GM12865 (cell line): ENCODE measurements around the gene PRR19.

Experiments used
- DNase-seq: peaks from one replicate; pipeline ENCODE4 v3.0.0; 2010; ENCODE audit warnings: low read depth
- H3K4me3 ChIP-seq: 2 replicates; pipeline ENCODE4 v1.5.1; 2011; ENCODE audit warnings: mild to moderate bottlenecking, low read depth, low read length, control low read depth
- CTCF ChIP-seq: IDR thresholded peaks from 2 replicates; pipeline ENCODE4 v1.5.1; 2011; ENCODE audit warnings: low read length, control low read depth, low read depth, inconsistent platforms; ENCODE audit not compliant: insufficient read depth; ENCODE audit errors: missing control alignments

The PRR19 gene

GRCh38 chr19:42303101-42303464 lies 1.2 kb downstream of the PRR19 start:
- no peak for TF ChIP-seq CTCF
- peak overlapping the region; percentile 82 for H3K4me3 ChIP-seq
- DNase-seq, result no peak

DNA sequence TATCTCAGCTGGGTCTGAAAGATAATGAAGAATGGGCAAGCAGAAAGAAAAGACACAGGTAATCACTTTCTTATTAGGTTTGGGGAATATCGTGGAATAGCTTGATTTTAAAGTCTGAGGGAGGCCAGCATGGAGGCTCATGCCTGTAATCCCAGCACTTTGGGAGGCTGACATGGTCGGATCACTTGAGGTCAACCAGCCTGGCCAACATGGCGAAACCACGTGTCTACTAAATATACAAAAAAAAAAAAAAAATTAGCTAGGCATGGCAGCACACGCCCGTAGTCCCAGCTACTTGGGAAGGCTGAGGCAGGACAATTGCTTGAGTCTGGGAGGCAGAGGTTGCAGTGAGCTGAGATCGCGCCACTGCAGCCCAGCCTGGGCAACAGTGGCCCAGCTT lies 1.9 kb downstream of the PRR19 start:
- DNase-seq, result no peak
- no peak overlapping the region for H3K4me3 ChIP-seq
- no peak for TF ChIP-seq CTCF

- no peak for DNase-seq
- no peak for TF ChIP-seq CTCF
- no peak overlapping the region for H3K4me3 ChIP-seq
Observed at GRCh38 chr19:42306646-42307045, 4.7 kb downstream of the PRR19 start.

DNA sequence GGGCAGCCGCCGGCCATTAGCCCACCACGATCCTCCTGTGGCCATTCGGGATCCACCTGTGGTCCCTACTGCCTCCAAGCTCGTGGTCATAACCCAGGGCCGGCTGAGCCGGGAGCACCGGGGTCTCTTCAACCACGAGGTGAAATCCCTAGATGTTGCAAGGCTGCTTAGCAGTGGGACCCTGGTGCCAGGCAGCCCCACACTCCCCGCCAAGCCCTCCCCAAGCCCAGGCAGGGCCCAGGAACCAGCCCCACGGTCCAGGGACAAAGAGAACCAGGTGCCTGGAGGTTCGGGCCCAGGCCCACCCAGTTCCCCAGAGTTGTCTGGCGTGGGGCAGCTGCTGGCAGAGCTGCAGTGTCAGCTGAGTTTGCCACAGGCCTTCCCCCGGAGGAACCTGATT lies 7.8 kb downstream of the PRR19 start:
- TF ChIP-seq CTCF, result no peak
- DNase-seq, result no peak
- no peak overlapping the region for H3K4me3 ChIP-seq

DNA sequence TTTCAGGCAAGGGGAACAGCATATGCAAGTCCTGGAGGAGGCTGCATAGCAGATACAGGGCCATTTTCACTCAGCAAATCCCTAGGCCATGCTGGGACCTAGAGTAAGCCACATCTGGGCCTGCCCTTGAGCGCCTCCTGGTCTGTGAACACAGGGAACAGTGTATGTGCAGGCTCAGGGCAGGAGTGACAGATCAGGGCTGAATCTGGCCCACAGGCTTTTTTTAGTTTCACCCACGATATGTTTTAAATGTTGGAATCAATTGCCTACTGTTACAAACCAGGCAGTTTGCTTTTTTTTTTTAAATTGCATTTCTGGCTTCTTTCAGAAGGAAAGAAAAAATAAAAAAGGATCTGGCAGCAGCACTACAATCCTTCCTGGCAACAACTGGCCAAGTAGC lies 9.7 kb downstream of the PRR19 start:
- H3K4me3 ChIP-seq, result no peak overlapping the region
- no peak for TF ChIP-seq CTCF
- DNase-seq, result no peak

GRCh38 chr19:42312370-42312769 lies 10.4 kb downstream of the PRR19 start:
- no peak for TF ChIP-seq CTCF
- no peak overlapping the region for H3K4me3 ChIP-seq
- no peak for DNase-seq

DNA sequence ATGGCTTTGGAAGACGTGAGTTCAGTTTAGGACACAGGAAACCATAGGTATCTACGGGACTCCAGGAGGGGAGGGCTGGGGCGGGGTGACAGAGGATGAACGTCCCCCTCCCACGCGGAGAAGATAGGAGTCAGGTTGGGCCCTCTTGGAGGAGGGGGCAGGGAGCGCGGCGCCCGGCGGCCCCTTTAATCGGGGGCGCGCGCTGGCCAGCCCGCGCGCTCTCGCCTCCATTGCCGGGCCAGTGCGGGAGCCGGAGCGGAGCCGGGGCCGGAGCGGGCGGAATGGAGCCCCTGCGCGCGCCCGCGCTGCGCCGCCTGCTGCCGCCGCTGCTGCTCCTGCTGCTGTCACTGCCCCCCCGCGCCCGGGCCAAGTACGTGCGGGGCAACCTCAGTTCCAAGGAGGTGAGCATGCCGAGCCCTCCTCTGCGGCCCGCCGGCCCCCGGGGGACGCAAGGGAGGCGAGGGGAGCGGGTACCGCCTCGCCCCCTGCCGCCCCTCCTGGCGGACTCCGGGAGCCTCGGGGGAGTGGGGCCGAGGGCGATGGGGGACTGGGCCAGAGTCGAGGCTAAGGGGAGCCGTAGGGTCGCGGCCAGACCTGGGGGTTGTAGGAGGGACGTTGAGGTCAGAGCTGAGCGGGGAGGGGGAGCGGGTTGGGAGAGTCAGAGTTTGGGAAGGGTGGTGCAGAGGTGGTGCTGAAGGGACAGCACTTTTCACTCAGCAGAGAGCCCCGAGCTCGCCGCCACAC lies 11.3 kb downstream of the PRR19 start, which contains the start of gene TMEM145:
Gene TMEM145 (plus strand): TSS at position 214 of the 744 bp plus-strand sequence. CDS start 68 bp downstream, at position 282.
- peak; percentile 53 for DNase-seq
- peak; percentile 4 for TF ChIP-seq CTCF
- peak within 1 kb of the TSS; percentile 33 for H3K4me3 ChIP-seq
